Endothelial cell of umbilical vein (primary cell): Measurements from ENCODE around the gene RIMBP2.

ENCODE experiments used
- EZH2 ChIP-seq: IDR thresholded peaks from 2 replicates; pipeline ENCODE4 v1.6.1; 2012; ENCODE audit warnings: borderline replicate concordance, low read depth, mild to moderate bottlenecking, moderate library complexity, low read length, inconsistent platforms; ENCODE audit not compliant: severe bottlenecking
- TF ChIP-seq, protein P1 (sequence below), 2 donors: IDR thresholded peaks; 1 replicate in 1 of 2; 2 replicates in 1 of 2; pipeline ENCODE4 v1.5.1; 2011; ENCODE audit warnings: low read length in 2 of 2, mild to moderate bottlenecking in 2 of 2, moderate library complexity in 2 of 2, control low read depth in 1 of 2, inconsistent platforms in 1 of 2, low read depth in 1 of 2; ENCODE audit not compliant: insufficient read depth in 1 of 2; ENCODE audit errors: extremely low read depth in 1 of 2

DNA sequence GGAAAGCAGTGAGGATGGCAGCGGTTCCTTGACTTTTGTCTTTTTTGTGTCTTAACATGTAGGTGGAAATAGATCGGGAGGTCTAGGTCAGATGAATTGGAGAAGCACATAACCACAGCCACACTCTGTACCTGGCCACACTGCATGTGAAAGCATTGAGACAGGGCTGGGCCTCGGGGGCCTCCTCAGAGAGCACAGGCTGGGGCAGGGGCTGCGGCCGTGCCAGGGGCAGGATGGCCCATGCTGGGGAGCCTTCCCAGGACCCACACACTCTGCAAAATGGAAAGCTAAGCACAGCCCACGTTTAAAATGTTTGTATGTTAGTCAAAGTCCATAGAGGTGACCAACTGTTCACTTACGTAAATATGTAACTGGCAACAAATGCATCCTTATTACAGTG is 301.7 kb downstream of the RIMBP2 start:
- TF ChIP-seq, protein P1, sequence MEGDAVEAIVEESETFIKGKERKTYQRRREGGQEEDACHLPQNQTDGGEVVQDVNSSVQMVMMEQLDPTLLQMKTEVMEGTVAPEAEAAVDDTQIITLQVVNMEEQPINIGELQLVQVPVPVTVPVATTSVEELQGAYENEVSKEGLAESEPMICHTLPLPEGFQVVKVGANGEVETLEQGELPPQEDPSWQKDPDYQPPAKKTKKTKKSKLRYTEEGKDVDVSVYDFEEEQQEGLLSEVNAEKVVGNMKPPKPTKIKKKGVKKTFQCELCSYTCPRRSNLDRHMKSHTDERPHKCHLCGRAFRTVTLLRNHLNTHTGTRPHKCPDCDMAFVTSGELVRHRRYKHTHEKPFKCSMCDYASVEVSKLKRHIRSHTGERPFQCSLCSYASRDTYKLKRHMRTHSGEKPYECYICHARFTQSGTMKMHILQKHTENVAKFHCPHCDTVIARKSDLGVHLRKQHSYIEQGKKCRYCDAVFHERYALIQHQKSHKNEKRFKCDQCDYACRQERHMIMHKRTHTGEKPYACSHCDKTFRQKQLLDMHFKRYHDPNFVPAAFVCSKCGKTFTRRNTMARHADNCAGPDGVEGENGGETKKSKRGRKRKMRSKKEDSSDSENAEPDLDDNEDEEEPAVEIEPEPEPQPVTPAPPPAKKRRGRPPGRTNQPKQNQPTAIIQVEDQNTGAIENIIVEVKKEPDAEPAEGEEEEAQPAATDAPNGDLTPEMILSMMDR (IDR thresholded peaks at IDR 0.05; ENCODE audit: extremely low read depth in 1 of 2, insufficient read depth in 1 of 2, low read depth in 1 of 2, low read length in 2 of 2), result no peak
- no peak for TF ChIP-seq EZH2
